Endothelial cell of umbilical vein (primary cell): Measurements from ENCODE around the gene DYNC1H1.

ENCODE experiments used
- CTCF ChIP-seq, 2 donors: IDR thresholded peaks; 1 replicate in 1 of 2; 2 replicates in 1 of 2; pipeline ENCODE4 v1.5.1; 2011; ENCODE audit warnings: low read length in 2 of 2, mild to moderate bottlenecking in 2 of 2, moderate library complexity in 2 of 2, control low read depth in 1 of 2, inconsistent platforms in 1 of 2, low read depth in 1 of 2; ENCODE audit not compliant: insufficient read depth in 1 of 2; ENCODE audit errors: extremely low read depth in 1 of 2
- GATA2 ChIP-seq: IDR thresholded peaks from 2 replicates; pipeline ENCODE4 v1.7.0; 2011; ENCODE audit warnings: low read depth, mild to moderate bottlenecking, moderate library complexity, mixed read lengths, low read length; ENCODE audit not compliant: insufficient read length, insufficient read depth
- POLR2AphosphoS5 ChIP-seq: IDR thresholded peaks from 2 replicates; pipeline ENCODE4 v1.6.1; 2012; ENCODE audit warnings: low read depth, mild to moderate bottlenecking, control low read depth, low read length, moderate library complexity; ENCODE audit not compliant: insufficient read depth

- TF ChIP-seq POLR2AphosphoS5 (no peak), CTCF (IDR thresholded peaks at IDR 0.05; ENCODE audit: extremely low read depth in 1 of 2, insufficient read depth in 1 of 2, low read depth in 1 of 2, low read length in 2 of 2) (no peak), GATA2 (no peak)
Observed at GRCh38 chr14:102000902-102001301, 36.5 kb downstream of the DYNC1H1 start.
